Liver (tissue), 9 donors: ENCODE data around the gene MADCAM1. TPM values are rescaled to one million over a fixed set of nuclear protein-coding genes. Genes with fewer than 3 reads are reported as not detected.

Experiments
- DNase-seq: peaks from one replicate; pipeline ENCODE4 v3.0.0-alpha.2; 2017; ENCODE audit warnings: low spot score
- H3K27ac ChIP-seq, 2 donors: one replicate each; pipeline ENCODE4 v1.7.0; 2013; ENCODE audit warnings: inconsistent platforms in 2 of 2, low read length in 2 of 2, control low read depth in 1 of 2, low read depth in 1 of 2, mild to moderate bottlenecking in 1 of 2
- H3K27me3 ChIP-seq, 4 donors: one replicate each; pipeline versions ENCODE4 v1.6.1 to v1.7.0; 2013; ENCODE audit warnings: low read length in 3 of 4, inconsistent platforms in 1 of 4, mild to moderate bottlenecking in 1 of 4, moderate library complexity in 1 of 4; ENCODE audit not compliant: control insufficient read depth in 4 of 4, insufficient read depth in 4 of 4
- H3K36me3 ChIP-seq, 4 donors: one replicate each; pipeline versions ENCODE4 v1.6.1 to v1.7.0; 2013; ENCODE audit warnings: low read length in 3 of 4, mild to moderate bottlenecking in 3 of 4, low read depth in 1 of 4, moderate library complexity in 1 of 4; ENCODE audit not compliant: control insufficient read depth in 4 of 4, insufficient read depth in 3 of 4
- H3K4me1 ChIP-seq, 4 donors: one replicate each; pipeline versions ENCODE4 v1.6.1 to v1.7.0; 2013; ENCODE audit warnings: low read length in 3 of 4, mild to moderate bottlenecking in 3 of 4, moderate library complexity in 1 of 4; ENCODE audit not compliant: control insufficient read depth in 4 of 4, insufficient read depth in 4 of 4
- H3K4me3 ChIP-seq, 3 donors: one replicate each; pipeline versions ENCODE4 v1.6.1 to v1.7.0; 2013; ENCODE audit warnings: low read length in 3 of 3, control low read depth in 1 of 3, low read depth in 1 of 3, mild to moderate bottlenecking in 1 of 3
- H3K9ac ChIP-seq, 2 donors: one replicate each; pipeline ENCODE4 v1.7.0; 2013; ENCODE audit warnings: low read length in 2 of 2, mild to moderate bottlenecking in 2 of 2, moderate library complexity in 2 of 2, control low read depth in 1 of 2, low read depth in 1 of 2
- H3K9me3 ChIP-seq, 4 donors: one replicate each; pipeline versions ENCODE4 v1.6.1 to v1.7.0; 2013; ENCODE audit warnings: low read length in 3 of 4; ENCODE audit not compliant: control insufficient read depth in 4 of 4
- ATF3 ChIP-seq: IDR thresholded peaks from 2 replicates; pipeline ENCODE4 v1.6.1; 2016; ENCODE audit warnings: antibody characterized with exemption
- FOXA1 ChIP-seq: IDR thresholded peaks from 2 replicates; pipeline ENCODE4 v1.6.1; 2016; ENCODE audit warnings: antibody characterized with exemption
- FOXA2 ChIP-seq: IDR thresholded peaks from 2 replicates; pipeline ENCODE4 v1.6.1; 2016; ENCODE audit warnings: antibody characterized with exemption
- GABPA ChIP-seq, 2 donors: IDR thresholded peaks in 1 of 2; conservative IDR thresholded peaks in 1 of 2; 2 replicates each; pipeline ENCODE4 v1.6.1; 2016; ENCODE audit warnings: antibody characterized with exemption in 2 of 2, mild to moderate bottlenecking in 1 of 2, moderate library complexity in 1 of 2
- HNF4A ChIP-seq, 2 donors: conservative IDR thresholded peaks; 2 replicates each; pipeline ENCODE4 v1.6.1; 2016; ENCODE audit warnings: antibody characterized with exemption in 2 of 2, mild to moderate bottlenecking in 2 of 2
- HNF4G ChIP-seq: IDR thresholded peaks from 2 replicates; pipeline ENCODE4 v1.6.1; 2016; ENCODE audit warnings: antibody characterized with exemption
- JUND ChIP-seq, 2 donors: IDR thresholded peaks; 2 replicates each; pipeline ENCODE4 v1.6.1; 2016; ENCODE audit warnings: antibody characterized with exemption in 2 of 2
- MAX ChIP-seq: IDR thresholded peaks from 2 replicates; pipeline ENCODE4 v1.6.1; 2016; ENCODE audit warnings: antibody characterized with exemption
- RAD21 ChIP-seq, 2 donors: IDR thresholded peaks; 2 replicates each; pipeline ENCODE4 v1.6.1; 2016; ENCODE audit warnings: antibody characterized with exemption in 2 of 2, mild to moderate bottlenecking in 2 of 2
- REST ChIP-seq: IDR thresholded peaks from 2 replicates; pipeline ENCODE4 v1.6.1; 2016; ENCODE audit warnings: antibody characterized with exemption, mild to moderate bottlenecking
- SP1 ChIP-seq: IDR thresholded peaks from 2 replicates; pipeline ENCODE4 v1.6.1; 2018; ENCODE audit warnings: antibody characterized with exemption, mild to moderate bottlenecking
- TAF1 ChIP-seq: conservative IDR thresholded peaks from 2 replicates; pipeline ENCODE4 v1.6.1; 2016; ENCODE audit warnings: antibody characterized with exemption, mild to moderate bottlenecking
- YY1 ChIP-seq: IDR thresholded peaks from 2 replicates; pipeline ENCODE4 v1.6.1; 2016; ENCODE audit warnings: antibody characterized with exemption, mild to moderate bottlenecking
- whole genome bisulfite sequencing: extraction: QIAGEN DNeasy Blood & Tissue Kit; methylation state at CpG from one replicate; pipeline ENCODE4 v1.1.7; 2013; 5-methylcytosine and 5-hydroxymethylcytosine counted together
- polyA plus RNA-seq, 2 donors: library from polyadenylated mRNA; stranded (reverse) in 1 of 2; unstranded in 1 of 2; fragments of 200-250 nt in 1 of 2; fragments of >200 nt in 1 of 2; fragmentation: Nextera tagmentation in 1 of 2; extraction: Ambion mirVana in 1 of 2; gene quantifications; one replicate each; pipeline versions ENCODE4 v1.2.1 to v1.2.3, GENCODE V29; 2013 to 2015
- total RNA-seq, 2 donors: library from RNA; depleted of rRNA; stranded (reverse); fragments of >200 nt; gene quantifications; one replicate each; pipeline ENCODE4 v1.2.3, GENCODE V29; 2014
- TF ChIP-seq, protein P1 (sequence below): fragments of 150-350 bp; IDR thresholded peaks from 2 replicates; pipeline ENCODE4 v1.5.1; 2017; ENCODE audit warnings: improper control_type of control experiment, low read depth, low read length; ENCODE audit not compliant: missing input control
- donor health status: healthy.
- donor health status: healthy.
- donor health status: healthy.
- donor health status: healthy.
- donor health status: healthy.

MADCAM1 gene
- total and polyA plus RNA-seq, 4 donors = 0.17 to 0.32 (median 0.24) TPM

DNA sequence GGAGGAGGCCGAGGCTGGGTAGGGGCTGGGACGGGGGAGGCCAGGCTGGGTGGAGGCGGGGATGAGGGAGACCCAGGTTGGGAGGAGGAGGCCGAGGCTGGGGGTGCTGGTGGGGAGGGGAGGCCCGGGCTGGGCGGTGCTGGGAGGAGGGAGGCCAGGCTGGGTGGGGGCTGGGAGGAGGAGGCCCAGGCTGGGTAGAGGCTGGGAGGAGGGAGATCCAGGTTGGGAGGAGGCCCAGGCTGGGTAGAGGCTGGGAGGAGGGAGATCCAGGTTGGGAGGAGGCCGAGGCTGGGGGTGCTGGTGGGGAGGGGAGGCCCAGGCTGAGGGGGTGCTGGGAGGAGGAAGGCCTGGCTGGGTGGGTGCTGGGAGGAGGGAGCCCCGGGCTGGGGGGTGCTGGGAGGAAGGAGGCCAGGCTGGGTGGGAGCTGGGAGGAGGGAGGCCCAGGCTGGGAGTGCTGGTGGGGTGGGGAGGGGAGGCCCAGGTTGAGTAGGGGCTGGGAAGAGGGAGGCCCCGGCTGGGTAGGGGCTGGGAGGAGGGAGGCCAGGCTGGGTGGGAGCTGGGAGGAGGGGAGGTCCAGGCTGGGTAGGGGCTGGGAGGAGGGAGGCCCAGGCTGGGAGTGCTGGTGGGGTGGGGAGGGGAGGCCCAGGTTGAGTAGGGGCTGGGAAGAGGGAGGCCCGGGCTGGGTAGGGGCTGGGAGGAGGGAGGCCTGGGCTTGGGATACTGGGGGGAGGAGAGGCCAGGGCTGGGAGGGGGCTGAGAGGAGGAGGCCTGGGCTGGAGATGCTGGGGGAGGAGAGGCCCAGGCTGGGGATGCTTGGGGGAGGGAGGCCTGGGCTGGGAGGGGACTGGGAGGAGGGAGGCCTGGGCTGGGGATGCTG lies 21.7 kb downstream of the MADCAM1 start:
- no peak overlapping the region for H3K9ac ChIP-seq
- TF ChIP-seq JUND (IDR thresholded peaks at IDR 0.05) (no peak), RAD21 (IDR thresholded peaks at IDR 0.05) (no peak), MAX (no peak), REST (no peak), FOXA1 (no peak), TAF1 (no peak), HNF4A (conservative IDR thresholded peaks at IDR 0.05) (no peak), FOXA2 (no peak)
- TF ChIP-seq, protein P1, sequence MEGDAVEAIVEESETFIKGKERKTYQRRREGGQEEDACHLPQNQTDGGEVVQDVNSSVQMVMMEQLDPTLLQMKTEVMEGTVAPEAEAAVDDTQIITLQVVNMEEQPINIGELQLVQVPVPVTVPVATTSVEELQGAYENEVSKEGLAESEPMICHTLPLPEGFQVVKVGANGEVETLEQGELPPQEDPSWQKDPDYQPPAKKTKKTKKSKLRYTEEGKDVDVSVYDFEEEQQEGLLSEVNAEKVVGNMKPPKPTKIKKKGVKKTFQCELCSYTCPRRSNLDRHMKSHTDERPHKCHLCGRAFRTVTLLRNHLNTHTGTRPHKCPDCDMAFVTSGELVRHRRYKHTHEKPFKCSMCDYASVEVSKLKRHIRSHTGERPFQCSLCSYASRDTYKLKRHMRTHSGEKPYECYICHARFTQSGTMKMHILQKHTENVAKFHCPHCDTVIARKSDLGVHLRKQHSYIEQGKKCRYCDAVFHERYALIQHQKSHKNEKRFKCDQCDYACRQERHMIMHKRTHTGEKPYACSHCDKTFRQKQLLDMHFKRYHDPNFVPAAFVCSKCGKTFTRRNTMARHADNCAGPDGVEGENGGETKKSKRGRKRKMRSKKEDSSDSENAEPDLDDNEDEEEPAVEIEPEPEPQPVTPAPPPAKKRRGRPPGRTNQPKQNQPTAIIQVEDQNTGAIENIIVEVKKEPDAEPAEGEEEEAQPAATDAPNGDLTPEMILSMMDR = no peak
- H3K9me3 ChIP-seq = no peaks in the 10 kb centered on the region
- no peaks in the 10 kb centered on the region for H3K4me1 ChIP-seq
- H3K27me3 ChIP-seq = no peaks in the 10 kb centered on the region
- no peak overlapping the region for H3K4me3 ChIP-seq
- no peak for DNase-seq
- H3K27ac ChIP-seq = no peak overlapping the region
- no peaks in the 10 kb centered on the region for H3K36me3 ChIP-seq
- 74% methylated on average over 10 of the region's 10 CpGs for WGBS

DNA sequence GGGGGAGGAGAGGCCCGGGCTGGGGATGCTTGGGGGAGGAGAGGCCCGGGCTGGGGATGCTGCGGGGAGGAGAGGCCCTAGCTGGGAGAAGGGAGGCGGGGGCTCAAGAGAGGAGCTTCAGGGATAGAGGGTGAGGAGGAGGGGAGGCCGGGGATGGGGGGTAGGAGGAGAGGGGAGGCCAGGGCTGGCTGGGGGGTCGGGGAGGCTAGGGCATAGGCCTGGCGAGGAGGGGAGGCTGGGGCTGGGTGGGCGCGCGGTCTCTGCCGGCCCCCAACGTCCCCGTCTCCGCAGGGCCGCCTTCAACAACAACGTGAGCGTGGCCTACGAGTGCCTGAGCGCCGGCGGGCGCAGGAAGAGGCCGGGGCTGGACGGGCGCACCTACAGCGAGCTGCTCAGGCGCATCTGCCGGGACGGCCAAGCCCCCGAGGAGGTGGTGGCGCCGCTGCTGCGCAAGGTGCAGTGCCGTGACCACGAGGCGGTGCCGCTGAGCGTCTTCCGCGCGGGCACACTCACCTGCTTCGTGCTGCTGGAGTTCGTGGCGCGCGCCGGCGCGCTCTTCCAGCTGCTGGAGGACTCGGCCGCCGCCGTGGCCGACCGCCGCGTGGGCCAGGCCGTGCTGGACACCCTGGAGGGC lies 22.4 kb downstream of the MADCAM1 start:
- H3K27me3 ChIP-seq = no peaks in the 10 kb centered on the region
- WGBS = 34% methylated on average over 58 of the region's 58 CpGs
- no peaks in the 10 kb centered on the region for H3K9me3 ChIP-seq
- no peak for DNase-seq
- no peaks in the 10 kb centered on the region for H3K36me3 ChIP-seq
- H3K27ac ChIP-seq = no peak overlapping the region
- H3K9ac ChIP-seq = no peak overlapping the region
- H3K4me3 ChIP-seq = no peak overlapping the region
- no peak for TF ChIP-seq REST
- no peak for TF ChIP-seq GABPA (IDR thresholded peaks at IDR 0.05 in 1 of 2, conservative IDR thresholded peaks at IDR 0.05 in 1 of 2)
- TF ChIP-seq ATF3 = no peak
- no peak for TF ChIP-seq HNF4G
- no peak for TF ChIP-seq RAD21 (IDR thresholded peaks at IDR 0.05)
- TF ChIP-seq JUND (IDR thresholded peaks at IDR 0.05) = no peak
- no peak for TF ChIP-seq SP1
- TF ChIP-seq YY1 = no peak
- no peak for TF ChIP-seq MAX
- TF ChIP-seq FOXA2 = no peak
- no peaks in the 10 kb centered on the region for H3K4me1 ChIP-seq
